Measurements from ENCODE around the gene RCHY1.
"Not testable (repeated sequence)": the region's sequence is repeated elsewhere in the genome, so short reads cannot be mapped to it uniquely, and the experiment has no call there.

- TF ChIP-seq, protein P1, sequence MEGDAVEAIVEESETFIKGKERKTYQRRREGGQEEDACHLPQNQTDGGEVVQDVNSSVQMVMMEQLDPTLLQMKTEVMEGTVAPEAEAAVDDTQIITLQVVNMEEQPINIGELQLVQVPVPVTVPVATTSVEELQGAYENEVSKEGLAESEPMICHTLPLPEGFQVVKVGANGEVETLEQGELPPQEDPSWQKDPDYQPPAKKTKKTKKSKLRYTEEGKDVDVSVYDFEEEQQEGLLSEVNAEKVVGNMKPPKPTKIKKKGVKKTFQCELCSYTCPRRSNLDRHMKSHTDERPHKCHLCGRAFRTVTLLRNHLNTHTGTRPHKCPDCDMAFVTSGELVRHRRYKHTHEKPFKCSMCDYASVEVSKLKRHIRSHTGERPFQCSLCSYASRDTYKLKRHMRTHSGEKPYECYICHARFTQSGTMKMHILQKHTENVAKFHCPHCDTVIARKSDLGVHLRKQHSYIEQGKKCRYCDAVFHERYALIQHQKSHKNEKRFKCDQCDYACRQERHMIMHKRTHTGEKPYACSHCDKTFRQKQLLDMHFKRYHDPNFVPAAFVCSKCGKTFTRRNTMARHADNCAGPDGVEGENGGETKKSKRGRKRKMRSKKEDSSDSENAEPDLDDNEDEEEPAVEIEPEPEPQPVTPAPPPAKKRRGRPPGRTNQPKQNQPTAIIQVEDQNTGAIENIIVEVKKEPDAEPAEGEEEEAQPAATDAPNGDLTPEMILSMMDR (IDR thresholded peaks at IDR 0.05): not testable (repeated sequence)
- TF ChIP-seq ZFX (IDR thresholded peaks at IDR 0.05; ENCODE audit: borderline replicate concordance): not testable (repeated sequence)
These were observed 17.4 kb upstream of the RCHY1 start for GRCh38 chr4:75531536-75532143.

Data from 22Rv1 (cell line).